ENCODE data around the gene TASP1. TPM values are rescaled to one million over a fixed set of nuclear protein-coding genes. Genes with fewer than 3 reads are reported as not detected.

Gene TASP1
- total RNA-seq, 1 donor from 2014 or later, result 22.4 TPM

- DNase-seq (ENCODE audit: low spot score, unreplicated experiment), result no peak
- Mint-ChIP-seq H3K4me3 (ENCODE audit: low read depth) (no peak overlapping the region), H3K36me3 (ENCODE audit: insufficient read depth) (peaks cover 35% of the 10 kb centered on the region), H3K4me1 (ENCODE audit: low read depth) (peaks cover 8% of the 10 kb centered on the region), H3K27me3 (no peaks in the 10 kb centered on the region), H3K9me3 (ENCODE audit: low read depth) (peaks cover 26% of the 10 kb centered on the region), H3K27ac (no peak overlapping the region)
- no peak for TF ChIP-seq CTCF (IDR thresholded peaks at IDR 0.05; ENCODE audit: unreplicated experiment)
Observed at GRCh38 chr20:13586133-13586532, 52.6 kb downstream of the TASP1 start.

GRCh38 chr20:13581451-13581850 is 57.3 kb downstream of the TASP1 start:
- no peaks in the 10 kb centered on the region for H3K27me3 Mint-ChIP-seq
- H3K4me1 Mint-ChIP-seq (ENCODE audit: low read depth), result no peaks in the 10 kb centered on the region
- peaks cover 37% of the 10 kb centered on the region for H3K36me3 Mint-ChIP-seq (ENCODE audit: insufficient read depth)
- peaks cover 18% of the 10 kb centered on the region for H3K9me3 Mint-ChIP-seq (ENCODE audit: low read depth)
- DNase-seq (ENCODE audit: low spot score, unreplicated experiment), result no peak
- no peak for TF ChIP-seq CTCF (IDR thresholded peaks at IDR 0.05; ENCODE audit: unreplicated experiment)
- H3K4me3 Mint-ChIP-seq (ENCODE audit: low read depth), result no peak overlapping the region
- no peak overlapping the region for H3K27ac Mint-ChIP-seq

- Mint-ChIP-seq H3K36me3 (ENCODE audit: insufficient read depth) (peaks cover 39% of the 10 kb centered on the region), H3K27ac (no peak overlapping the region), H3K4me3 (ENCODE audit: low read depth) (no peak overlapping the region), H3K9me3 (ENCODE audit: low read depth) (peaks cover 17% of the 10 kb centered on the region), H3K4me1 (ENCODE audit: low read depth) (no peaks in the 10 kb centered on the region), H3K27me3 (no peaks in the 10 kb centered on the region)
- DNase-seq (ENCODE audit: low spot score, unreplicated experiment), result no peak
- no peak for TF ChIP-seq CTCF (IDR thresholded peaks at IDR 0.05; ENCODE audit: unreplicated experiment)
Observed at GRCh38 chr20:13580707-13581106, 58.0 kb downstream of the TASP1 start.

- Mint-ChIP-seq H3K27ac (peak overlapping the region; percentile 4), H3K9me3 (ENCODE audit: low read depth) (peaks cover 10% of the 10 kb centered on the region), H3K36me3 (ENCODE audit: insufficient read depth) (peaks cover 29% of the 10 kb centered on the region), H3K27me3 (no peaks in the 10 kb centered on the region), H3K4me3 (ENCODE audit: low read depth) (no peak overlapping the region), H3K4me1 (ENCODE audit: low read depth) (no peaks in the 10 kb centered on the region)
- no peak for DNase-seq (ENCODE audit: low spot score, unreplicated experiment)
- no peak for TF ChIP-seq CTCF (IDR thresholded peaks at IDR 0.05; ENCODE audit: unreplicated experiment)
Observed at GRCh38 chr20:13574071-13574470, 64.7 kb downstream of the TASP1 start.

GRCh38 chr20:13571662-13572061 is 67.1 kb downstream of the TASP1 start:
- H3K9me3 Mint-ChIP-seq (ENCODE audit: low read depth), result peaks cover 7% of the 10 kb centered on the region
- H3K36me3 Mint-ChIP-seq (ENCODE audit: insufficient read depth), result peaks cover 23% of the 10 kb centered on the region
- TF ChIP-seq CTCF (IDR thresholded peaks at IDR 0.05; ENCODE audit: unreplicated experiment), result no peak
- H3K4me1 Mint-ChIP-seq (ENCODE audit: low read depth), result no peaks in the 10 kb centered on the region
- no peak for DNase-seq (ENCODE audit: low spot score, unreplicated experiment)
- H3K27me3 Mint-ChIP-seq, result no peaks in the 10 kb centered on the region
- no peak overlapping the region for H3K4me3 Mint-ChIP-seq (ENCODE audit: low read depth)
- no peak overlapping the region for H3K27ac Mint-ChIP-seq

All from progenitor cell of endocrine pancreas (in vitro differentiated cells).